Stimulated activated CD4-positive, alpha-beta T cell treated with anti-CD3 and anti-CD28 coated beads, TNF-alpha, amount 100 ng/mL, for 24 hours (primary cell): Measurements from ENCODE around the gene HS6ST1.

Source experiments
- DNase-seq, 3 experiments: peaks; one replicate each; pipeline ENCODE4 v3.0.0-alpha.2; 2020; ENCODE audit warnings: low read depth in 3 of 3

The HS6ST1 gene

GRCh38 chr2:128298846-128299507, 19.7 kb downstream of the HS6ST1 start:
- no peak for DNase-seq

GRCh38 chr2:128298286-128298685, 20.4 kb downstream of the HS6ST1 start:
- DNase-seq = no peak

- no peak for DNase-seq
These were observed 24.7 kb downstream of the HS6ST1 start for GRCh38 chr2:128293870-128294455.

- no peak for DNase-seq
These were observed 25.3 kb downstream of the HS6ST1 start for GRCh38 chr2:128293426-128293755.

- DNase-seq = no peak
These were observed 25.9 kb downstream of the HS6ST1 start for GRCh38 chr2:128292599-128293425.

- no peak for DNase-seq
These were observed 26.6 kb downstream of the HS6ST1 start for GRCh38 chr2:128291844-128292598.

- no peak for DNase-seq
These were observed 27.4 kb downstream of the HS6ST1 start for GRCh38 chr2:128291161-128291843.

GRCh38 chr2:128290356-128290755, 28.3 kb downstream of the HS6ST1 start:
- DNase-seq = no peak

GRCh38 chr2:128289439-128289838, 29.2 kb downstream of the HS6ST1 start:
- DNase-seq = no peak

- DNase-seq = no peak
These were observed 29.9 kb downstream of the HS6ST1 start for GRCh38 chr2:128288781-128289180.

GRCh38 chr2:128287780-128288735, 30.6 kb downstream of the HS6ST1 start:
- DNase-seq = no peak

- no peak for DNase-seq
These were observed 31.5 kb downstream of the HS6ST1 start for GRCh38 chr2:128286905-128287779.

GRCh38 chr2:128286011-128286721, 32.5 kb downstream of the HS6ST1 start:
- no peak for DNase-seq

- no peak for DNase-seq
These were observed 33.2 kb downstream of the HS6ST1 start for GRCh38 chr2:128285329-128285931.

GRCh38 chr2:128284841-128285240, 33.8 kb downstream of the HS6ST1 start:
- DNase-seq = no peak

- no peak for DNase-seq
These were observed 34.6 kb downstream of the HS6ST1 start for GRCh38 chr2:128284037-128284441.

GRCh38 chr2:128282976-128283810, 35.5 kb downstream of the HS6ST1 start:
- no peak for DNase-seq
